ENCODE measurements around the gene CCSER1.
"Not testable (repeated sequence)": the region's sequence is repeated elsewhere in the genome, so short reads cannot be mapped to it uniquely, and the experiment has no call there.

Gene CCSER1

DNA sequence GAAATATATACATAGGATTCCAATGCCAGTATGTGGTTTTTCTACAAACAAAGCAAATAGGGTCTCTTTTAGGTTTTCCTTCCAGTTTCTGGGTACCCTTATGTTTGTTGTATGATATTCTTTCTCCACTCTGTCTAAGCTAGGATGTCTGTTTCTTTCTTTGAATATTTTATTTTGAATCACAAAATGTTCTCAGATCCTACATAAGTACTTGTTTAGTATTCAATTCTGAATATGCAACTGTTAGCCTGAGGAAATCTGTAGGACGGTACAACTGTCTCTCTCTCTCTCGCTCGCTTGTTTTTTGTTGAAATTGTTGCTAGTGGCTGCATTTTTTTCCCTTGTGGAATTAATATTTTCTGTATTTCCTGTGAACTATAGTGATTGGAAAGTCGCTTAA lies 163.2 kb downstream of the CCSER1 start:
- DNase-seq: no peak

DNA sequence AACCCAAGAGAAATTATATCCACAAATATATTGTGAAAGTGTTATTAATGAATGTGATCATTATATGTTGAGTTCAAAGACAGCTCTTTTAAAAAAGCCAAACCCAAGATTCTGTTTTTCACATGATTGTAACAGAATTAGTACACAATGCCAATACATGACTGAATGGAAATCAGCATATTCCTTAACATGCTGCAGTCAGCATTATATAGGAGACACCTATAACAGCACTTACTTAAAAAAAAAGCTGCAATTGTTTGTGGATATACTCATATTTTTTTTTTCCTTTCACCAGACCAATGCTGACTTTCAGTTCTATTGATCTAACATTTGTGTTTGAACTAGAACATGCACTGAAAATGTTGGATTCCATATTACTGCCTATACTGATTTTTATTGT lies 165.2 kb downstream of the CCSER1 start:
- no peak for DNase-seq

DNA sequence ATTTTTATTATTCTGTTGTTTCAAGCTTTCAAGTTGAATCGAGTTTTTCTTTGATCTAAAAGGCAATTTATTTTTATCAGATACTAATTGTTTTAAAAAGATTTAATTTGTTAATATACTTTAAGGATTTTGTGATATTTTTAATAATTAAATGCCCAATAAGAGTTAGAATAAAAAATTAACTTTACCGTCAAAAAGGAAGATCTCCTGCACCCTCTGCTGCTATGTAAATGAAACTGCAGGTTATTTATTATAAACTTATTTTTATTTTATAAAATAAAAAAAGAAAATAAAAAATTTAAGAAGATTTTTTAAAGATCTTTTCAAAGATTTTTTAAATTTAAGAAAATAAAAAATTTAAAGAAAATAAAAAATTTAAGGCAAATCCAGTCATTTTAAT lies 166.1 kb downstream of the CCSER1 start:
- no peak for DNase-seq

DNA sequence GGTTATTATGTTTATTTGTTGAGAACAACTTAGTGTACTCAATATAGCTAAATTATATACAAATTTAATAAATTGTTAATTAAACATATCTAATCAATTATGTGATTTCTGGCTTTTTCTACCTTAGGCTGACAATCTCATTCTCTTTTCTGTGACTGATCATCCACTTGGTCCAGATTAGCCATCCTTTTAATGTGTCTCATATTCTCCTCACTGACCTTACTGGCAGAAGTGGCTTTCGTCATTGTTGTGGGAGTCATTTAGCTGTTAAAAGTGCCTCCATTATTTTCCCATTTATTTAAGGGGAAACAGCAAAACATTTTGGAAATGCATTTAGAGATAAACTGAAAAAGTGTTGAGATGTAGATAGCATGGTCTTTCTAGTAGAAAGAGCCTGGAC lies 172.2 kb downstream of the CCSER1 start:
- no peak for DNase-seq

DNA sequence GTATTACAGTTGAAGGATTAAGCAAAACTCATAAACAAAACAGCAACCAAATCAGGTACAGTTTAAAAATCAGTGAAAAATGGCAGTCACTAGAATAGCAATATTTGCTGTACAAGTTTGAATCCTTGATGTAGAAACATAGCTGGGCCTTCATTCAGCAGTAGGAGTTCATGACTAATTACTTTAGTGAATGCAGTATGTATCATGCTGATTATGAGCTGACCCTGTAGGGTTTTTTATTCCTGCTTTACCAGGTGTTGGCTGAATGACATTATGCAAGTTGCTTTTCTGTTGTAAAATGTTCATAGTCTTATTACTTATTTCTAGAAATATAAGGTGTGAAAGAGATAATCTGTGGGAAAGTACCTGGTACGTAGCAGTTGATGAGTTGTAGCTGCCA lies 179.6 kb downstream of the CCSER1 start:
- DNase-seq: no peak

DNA sequence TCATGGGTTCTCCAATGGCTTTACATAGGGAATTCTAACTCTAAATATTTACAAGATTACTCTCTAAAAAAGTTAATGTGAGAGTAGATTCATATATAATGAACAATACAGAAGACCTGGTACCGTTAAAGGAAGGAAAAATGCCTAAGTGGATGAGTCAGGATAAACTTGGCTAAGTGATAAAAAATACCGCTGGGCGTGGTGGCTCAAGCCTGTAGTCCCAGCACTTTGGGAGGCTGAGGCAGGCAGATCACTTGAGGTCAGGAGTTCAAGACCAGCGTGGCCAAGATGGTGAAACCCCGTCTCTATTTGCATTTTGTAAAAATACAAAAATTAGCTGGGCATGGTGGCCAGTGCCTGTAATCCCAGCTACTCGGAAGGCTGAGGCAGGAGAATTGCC lies 189.9 kb downstream of the CCSER1 start:
- DNase-seq: not testable (repeated sequence)

DNA sequence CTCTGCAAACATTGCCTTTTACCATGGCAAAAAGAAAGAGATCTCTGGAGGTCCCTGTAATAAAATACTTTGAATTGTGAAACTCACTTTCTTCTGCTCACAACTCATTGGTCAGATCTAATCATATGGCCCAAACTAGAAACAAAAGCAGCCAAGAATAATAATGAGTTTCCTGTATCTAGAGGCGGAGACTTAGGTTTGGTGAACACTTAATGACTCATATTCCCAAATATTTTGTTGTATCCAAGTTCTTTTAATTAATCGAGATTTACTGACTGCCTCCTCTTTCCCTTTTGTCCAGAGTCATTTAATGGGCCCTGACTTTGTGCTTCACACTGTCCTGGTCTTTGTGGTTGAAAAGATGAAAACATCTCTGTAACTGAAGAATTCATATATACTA lies 190.6 kb downstream of the CCSER1 start:
- DNase-seq: no peak

DNA sequence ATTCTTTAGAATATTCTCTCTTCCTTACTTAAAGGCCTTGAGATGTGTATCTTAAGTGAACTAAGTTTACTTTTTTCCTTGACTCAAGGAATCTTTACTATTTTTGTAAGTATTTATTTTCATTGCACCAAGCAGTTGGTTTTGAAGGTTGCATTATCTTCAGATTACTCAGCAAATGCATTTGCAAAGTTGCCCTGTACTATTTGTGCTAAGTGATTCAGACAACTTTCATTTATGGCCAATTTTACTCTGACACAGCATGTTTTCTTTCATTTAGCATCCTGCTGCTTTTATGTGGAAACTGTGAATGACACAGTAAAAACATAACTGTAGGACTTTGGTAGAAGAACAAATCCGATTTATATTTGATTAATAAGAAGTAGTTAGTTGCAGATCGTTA lies 191.0 kb downstream of the CCSER1 start:
- no peak for DNase-seq

DNA sequence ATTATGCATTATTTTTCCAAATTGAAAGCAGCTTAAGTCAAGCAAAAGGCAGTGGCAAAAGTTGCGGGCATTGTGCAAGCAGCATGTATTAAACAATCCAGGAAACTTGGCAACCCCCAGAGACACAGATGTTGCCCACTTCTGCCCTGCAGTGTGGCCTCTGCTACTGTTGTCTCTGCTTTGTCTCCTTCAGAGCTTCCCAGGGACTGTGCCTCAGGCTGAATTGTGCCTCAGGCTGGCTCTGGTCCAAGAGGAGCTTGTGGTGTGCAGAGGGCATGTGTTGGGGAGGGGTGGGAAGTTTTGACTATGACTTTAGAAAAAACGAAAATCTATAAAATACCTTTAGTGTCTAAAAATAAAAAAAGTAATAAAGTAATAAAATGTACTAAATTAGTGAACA lies 201.4 kb downstream of the CCSER1 start:
- DNase-seq: peak in 4 of 56 donors; percentile 4 to 55 (median 14)

DNA sequence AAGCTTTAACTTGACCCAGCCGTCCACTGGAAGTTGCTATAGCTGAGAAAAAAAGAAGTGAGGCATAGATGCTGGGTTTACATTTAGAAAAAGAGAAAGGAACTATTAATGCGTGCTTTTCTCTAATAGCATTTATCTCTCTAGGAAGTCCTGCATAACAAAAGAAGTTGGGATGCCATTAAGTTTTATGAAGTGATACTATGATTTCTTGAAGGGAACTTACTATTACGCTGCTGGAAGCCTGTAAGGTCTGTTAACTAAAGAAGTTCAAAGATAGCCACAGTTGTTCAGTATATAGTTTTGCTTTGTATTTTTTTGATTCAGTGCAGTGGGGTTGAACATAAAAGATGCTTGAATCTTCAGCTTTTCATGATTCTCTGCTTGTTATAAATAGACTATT lies 203.4 kb downstream of the CCSER1 start:
- no peak for DNase-seq

DNA sequence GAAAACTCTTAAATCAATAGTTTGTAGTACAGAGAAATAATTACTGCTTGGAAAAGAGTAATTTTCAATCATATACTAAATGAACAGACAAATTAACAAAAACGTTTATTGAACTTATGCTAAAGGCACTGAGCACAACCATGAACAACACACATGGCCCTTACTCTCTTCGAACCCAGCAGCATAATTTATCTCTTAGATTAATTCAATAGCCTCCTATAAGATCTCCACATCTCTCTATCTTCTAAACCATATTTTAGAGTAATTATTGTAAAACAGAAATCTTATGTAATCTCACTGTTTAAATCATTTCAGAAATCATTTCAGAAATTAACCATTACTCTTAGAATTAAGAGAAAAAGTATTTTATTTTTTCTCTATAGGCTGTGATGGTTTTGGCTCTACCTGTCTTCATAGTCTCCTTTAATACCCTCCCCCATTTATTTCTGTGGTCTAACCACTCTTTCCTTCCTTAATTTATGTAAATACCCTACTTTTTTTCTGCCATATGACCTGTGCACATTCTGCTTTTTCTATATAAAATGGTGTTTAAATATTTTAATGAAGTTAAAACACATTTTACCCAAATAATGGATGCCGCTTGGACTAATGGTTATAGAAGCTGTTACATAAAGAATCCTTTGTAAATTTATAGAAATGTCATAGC lies 218.5 kb downstream of the CCSER1 start:
- no peak for DNase-seq

DNA sequence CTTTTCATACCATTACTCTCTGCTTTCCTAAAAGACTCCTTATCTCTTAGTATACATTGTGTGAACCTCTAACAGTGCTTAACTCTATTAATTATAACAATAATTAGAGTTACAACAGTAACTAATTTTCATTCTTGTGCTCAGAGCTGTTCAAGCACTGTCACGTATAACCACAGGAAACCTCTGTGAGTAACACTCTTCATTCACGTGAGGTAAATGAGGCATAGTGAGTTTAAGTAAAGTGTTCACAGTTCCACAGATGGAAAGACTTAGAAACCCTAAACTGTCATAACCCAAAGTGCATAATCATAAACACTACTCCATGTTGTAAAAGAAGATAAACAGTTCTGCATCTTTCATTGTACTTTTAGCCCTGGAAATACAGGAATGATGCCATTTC lies 222.4 kb downstream of the CCSER1 start:
- DNase-seq: no peak

DNA sequence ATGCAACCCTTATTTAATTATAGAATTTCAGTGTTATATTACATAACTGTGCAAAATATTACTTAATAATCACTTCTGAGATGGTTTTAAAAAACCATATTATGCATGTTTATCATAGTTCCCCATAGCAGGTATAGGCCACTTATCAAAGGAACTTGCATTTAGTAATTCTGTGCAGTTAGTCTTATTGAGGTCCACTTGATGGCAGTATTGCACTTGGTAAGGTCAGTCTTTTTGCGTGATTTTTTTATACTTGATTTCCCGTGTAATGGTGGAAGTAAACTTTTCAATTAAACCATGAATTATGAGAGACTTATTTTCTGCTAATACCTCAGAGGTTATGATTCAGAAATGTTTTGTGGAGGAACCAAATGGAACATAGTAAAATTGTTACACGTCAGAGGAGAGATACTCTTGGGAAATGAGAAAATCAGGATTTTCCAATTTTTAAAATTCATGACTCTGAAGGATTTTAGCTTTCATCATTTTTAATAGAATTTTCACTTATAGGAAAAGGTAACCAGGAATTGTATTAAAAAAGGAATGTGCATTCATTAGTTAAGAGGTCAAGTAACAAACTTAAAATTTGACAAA lies 230.0 kb downstream of the CCSER1 start:
- peak in 1 of 56 donors; percentile 5 for DNase-seq

DNA sequence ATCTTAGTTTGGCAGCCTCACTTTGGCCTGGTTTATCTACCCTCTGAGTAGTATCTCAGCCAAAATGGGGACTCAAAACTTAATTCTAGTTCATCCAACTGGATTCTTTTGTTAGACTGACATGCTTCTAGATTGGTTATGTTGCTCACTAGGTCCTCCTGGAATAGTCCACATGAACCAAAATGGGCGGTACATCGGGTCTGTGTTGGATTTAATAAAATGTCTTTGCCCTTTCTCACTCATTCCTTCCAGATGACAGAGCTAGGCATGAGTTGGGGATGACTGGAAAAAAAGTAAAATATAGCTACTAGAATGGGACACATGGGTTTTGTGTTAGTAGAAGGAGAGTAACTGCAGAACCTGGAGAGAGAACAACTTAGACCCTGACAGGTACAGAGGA lies 247.9 kb downstream of the CCSER1 start:
- no peak for DNase-seq

DNA sequence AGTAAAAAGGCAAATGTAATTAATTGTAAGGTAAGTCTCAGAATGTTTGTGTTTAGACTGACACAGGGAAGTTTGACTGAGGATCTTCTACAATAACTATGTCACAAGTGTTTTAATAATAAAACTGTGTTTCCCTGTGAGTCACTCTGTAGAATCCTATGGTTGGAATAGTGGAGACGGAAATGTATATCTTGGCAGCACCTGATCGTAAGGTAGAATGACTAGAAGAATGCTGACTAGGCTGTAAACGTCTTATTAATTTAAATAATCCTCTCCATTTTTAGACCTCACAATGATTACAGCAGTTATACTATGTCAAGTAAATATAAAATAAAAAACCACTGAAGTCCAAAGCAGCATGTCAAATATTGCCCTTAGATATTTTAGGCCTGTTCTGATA lies 266.0 kb downstream of the CCSER1 start:
- no peak for DNase-seq

DNA sequence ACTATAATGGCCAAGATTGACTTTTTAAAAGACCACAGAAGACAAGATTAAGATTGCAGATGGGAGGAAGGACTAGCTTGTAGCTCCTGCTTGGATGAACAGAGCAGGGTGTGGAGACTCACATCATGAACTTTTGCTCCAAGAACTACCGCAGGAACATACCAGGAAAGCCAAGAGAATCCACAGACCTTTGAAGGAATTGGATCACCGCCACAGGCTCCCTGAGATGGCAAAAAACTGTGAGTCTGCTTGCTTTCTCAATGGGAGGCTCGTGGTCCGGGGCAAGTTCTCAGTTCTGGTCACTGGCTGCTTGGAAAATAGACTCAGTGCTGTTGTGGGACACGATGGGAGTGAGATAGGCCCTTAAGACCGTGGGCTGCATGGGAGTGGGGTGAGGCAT lies 276.6 kb downstream of the CCSER1 start:
- DNase-seq: no peak

DNA sequence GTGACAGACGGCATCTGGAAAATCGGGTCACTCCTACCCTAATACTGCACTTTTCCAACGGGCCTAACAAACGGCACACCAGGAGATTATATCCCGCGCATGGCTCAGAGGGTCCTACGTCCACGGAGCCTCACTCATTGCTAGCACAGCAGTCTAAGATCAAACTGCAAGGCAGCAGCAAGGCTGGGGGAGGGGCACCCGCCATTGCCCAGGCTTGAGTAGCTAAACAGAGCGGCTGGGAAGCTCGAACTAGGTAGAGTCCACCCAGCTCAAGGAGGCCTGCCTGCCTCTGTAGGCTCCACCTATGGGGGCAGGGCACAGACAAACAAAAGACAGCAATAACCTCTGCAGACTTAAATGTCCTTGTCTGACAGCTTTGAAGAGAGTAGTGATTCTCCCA lies 280.7 kb downstream of the CCSER1 start:
- not testable (repeated sequence) for DNase-seq

DNA sequence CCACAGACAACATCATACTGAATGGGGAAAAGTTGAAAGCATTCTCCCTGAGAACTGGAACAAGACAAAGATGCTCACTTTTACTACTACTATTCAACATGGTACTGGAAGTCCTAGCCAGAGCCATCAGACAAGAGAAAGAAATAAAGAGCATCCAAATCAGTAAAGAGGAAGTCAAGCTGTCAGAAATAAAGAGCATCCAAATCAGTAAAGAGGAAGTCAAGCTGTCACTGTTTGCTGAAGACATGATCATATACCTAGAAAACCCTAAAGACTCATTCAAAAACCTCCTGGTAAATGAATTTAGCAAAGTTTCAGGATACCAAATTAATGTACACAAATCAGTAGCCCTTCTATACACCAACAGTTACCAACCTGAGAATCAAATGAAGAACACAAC lies 285.6 kb downstream of the CCSER1 start:
- not testable (repeated sequence) for DNase-seq

DNA sequence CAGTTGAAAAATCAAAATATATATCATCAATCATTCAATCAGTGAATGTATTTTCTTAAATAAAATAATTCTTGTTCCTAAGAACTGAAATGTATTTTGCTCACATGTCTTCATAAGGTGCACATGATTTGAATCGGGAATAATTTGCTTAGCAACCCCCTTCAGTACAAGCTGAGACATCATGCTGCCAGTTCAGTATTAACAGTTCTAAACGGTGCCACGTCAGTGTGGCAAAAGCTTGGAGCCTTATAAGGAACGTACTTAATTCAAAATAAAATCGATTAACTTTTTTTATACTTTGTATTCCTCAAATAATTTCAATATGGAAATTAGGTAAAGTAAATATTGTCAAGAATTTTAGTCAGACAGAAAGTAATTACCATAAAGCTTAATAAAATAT lies 287.9 kb downstream of the CCSER1 start:
- DNase-seq: no peak

DNA sequence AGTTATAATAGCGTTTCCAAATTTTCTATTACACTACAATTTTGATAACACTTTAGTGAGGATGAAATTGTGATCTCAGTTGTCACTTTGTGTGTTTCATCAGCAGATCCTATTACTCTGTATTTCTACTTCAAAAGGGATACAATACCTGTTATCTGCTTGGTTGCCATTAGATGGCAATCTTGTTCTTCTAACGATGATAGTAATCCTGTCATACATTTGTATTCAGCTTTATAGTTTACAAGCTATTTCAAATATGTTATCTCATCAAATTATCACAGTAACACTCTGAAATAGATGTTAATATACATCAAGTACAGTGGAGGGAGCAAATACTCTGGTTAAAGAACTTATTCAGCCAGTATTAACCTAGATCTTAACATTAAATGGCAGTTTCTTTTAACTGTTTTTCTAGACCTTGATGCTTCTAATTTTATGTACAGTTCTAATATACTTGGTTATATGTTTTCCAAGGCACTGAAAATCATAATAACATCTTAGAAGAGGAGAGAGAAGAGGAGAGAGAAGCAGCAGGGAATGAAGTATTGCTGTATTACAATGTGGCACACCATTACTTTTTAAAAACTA lies 292.0 kb downstream of the CCSER1 start:
- peak in 1 of 56 donors; percentile 44 for DNase-seq

DNA sequence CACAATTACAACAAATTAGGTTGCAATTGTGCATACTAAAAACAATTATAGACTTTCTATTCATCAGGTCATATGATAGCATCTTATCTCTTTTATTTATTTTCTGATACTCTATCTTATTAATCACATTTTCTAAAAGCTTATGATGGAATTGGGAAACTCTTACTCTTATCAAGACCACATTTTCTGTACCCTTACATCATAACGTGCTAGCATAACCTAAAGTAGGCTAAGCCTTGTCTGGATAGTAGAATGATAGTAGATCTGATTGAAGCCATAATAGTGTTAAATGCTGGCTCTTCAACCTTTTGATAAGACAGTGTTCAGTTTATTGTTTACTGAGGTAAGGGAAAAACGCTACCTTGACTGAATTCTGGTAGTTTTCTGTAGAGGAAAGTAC lies 294.0 kb downstream of the CCSER1 start:
- DNase-seq: no peak

DNA sequence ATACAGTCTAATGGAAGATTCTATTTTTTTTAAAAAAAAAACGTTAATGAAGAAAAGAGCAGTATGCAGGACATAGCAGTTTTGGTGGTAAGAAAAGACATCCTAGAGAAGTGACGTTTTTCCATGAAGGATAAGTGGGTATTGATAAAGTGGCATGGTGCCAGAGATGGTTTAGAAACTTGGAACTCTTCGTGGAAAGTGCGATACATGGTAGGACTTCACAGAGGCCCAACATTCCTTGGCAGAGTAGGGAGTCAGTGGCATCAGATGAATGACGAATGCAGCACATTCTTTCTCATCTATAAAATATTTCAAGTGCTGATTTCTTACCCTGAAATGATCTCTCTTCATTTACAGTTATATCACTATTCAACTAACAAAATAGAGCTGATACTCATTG lies 298.7 kb downstream of the CCSER1 start:
- no peak for DNase-seq

DNA sequence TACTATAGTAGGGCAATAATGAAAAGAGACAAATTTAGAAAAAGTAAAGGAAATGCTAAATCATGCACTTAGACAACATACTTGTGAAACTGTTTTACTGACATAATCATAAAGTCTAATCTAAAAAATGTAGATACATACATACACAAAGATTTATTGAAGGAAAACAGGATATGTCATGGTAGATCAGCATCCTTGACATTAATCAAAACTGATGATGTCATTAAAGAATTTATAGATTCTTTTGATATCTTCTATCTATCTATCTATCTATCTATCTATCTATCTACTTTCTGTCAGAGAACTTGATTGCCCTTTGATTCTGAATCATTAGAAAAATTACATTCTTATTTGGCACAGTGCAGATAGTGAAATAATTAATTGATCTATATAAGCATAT lies 311.3 kb downstream of the CCSER1 start:
- DNase-seq: no peak
